Chondrocyte (in vitro differentiated cells): Measurements from ENCODE around the gene RANBP10. TPM values are rescaled to one million over a fixed set of nuclear protein-coding genes. Genes with fewer than 3 reads are reported as not detected.

ENCODE experiments used
- DNase-seq: peaks from one replicate; pipeline ENCODE4 v3.0.0; 2021; ENCODE audit warnings: mixed read lengths, low spot score
- H3K27ac Mint-ChIP-seq: one replicate; pipeline ENCODE4 v1.8.0; 2021; ENCODE audit warnings: mild to moderate bottlenecking, moderate library complexity, mixed read lengths; ENCODE audit not compliant: unreplicated experiment
- H3K27me3 Mint-ChIP-seq: 2 replicates; pipeline ENCODE4 v1.8.0; 2021; ENCODE audit warnings: low read depth, mixed read lengths
- H3K36me3 Mint-ChIP-seq: 2 replicates; pipeline ENCODE4 v1.8.0; 2021; ENCODE audit warnings: low read depth, mixed read lengths
- H3K4me1 Mint-ChIP-seq: 2 replicates; pipeline ENCODE4 v1.8.0; 2021; ENCODE audit warnings: low read depth, mild to moderate bottlenecking, mixed read lengths
- H3K4me3 Mint-ChIP-seq: one replicate; pipeline ENCODE4 v1.8.0; 2021; ENCODE audit warnings: mild to moderate bottlenecking, moderate library complexity, mixed read lengths; ENCODE audit not compliant: unreplicated experiment
- H3K9me3 Mint-ChIP-seq: 2 replicates; pipeline ENCODE4 v1.8.0; 2021; ENCODE audit warnings: low read depth, mixed read lengths
- CTCF ChIP-seq: fragments of 200-600 bp; sonication (generic); IDR thresholded peaks from 2 replicates; pipeline ENCODE4 v1.5.0; 2021; ENCODE audit warnings: antibody characterized with exemption, mild to moderate bottlenecking, moderate library complexity
- total RNA-seq: library from RNA; stranded (reverse); gene quantifications from 3 replicates; pipeline ENCODE4 v1.2.1, GENCODE V29; 2021

RANBP10 gene
- total RNA-seq, 1 donor from 2014 or later: 14.4 TPM

- Mint-ChIP-seq H3K36me3 (no peaks in the 10 kb centered on the region), H3K4me3 (no peak overlapping the region), H3K27me3 (no peaks in the 10 kb centered on the region), H3K9me3 (no peaks in the 10 kb centered on the region), H3K27ac (no peak overlapping the region), H3K4me1 (no peaks in the 10 kb centered on the region)
- no peak for TF ChIP-seq CTCF
- no peak for DNase-seq
Measured at GRCh38 chr16:67783353-67783725, 23.0 kb downstream of the RANBP10 start.

GRCh38 chr16:67782567-67783352 lies 23.6 kb downstream of the RANBP10 start:
- H3K27me3 Mint-ChIP-seq: no peaks in the 10 kb centered on the region
- TF ChIP-seq CTCF: no peak
- no peaks in the 10 kb centered on the region for H3K9me3 Mint-ChIP-seq
- DNase-seq: no peak
- H3K27ac Mint-ChIP-seq: no peak overlapping the region
- no peaks in the 10 kb centered on the region for H3K4me1 Mint-ChIP-seq
- H3K4me3 Mint-ChIP-seq: no peak overlapping the region
- no peaks in the 10 kb centered on the region for H3K36me3 Mint-ChIP-seq

- TF ChIP-seq CTCF: no peak
- Mint-ChIP-seq H3K36me3 (no peaks in the 10 kb centered on the region), H3K4me1 (no peaks in the 10 kb centered on the region), H3K4me3 (no peak overlapping the region), H3K27me3 (no peaks in the 10 kb centered on the region), H3K27ac (no peak overlapping the region), H3K9me3 (no peaks in the 10 kb centered on the region)
- DNase-seq: no peak
Measured at GRCh38 chr16:67781565-67781921, 24.8 kb downstream of the RANBP10 start.

GRCh38 chr16:67780847-67781564 lies 25.4 kb downstream of the RANBP10 start:
- no peak for DNase-seq
- no peak overlapping the region for H3K27ac Mint-ChIP-seq
- no peaks in the 10 kb centered on the region for H3K9me3 Mint-ChIP-seq
- no peaks in the 10 kb centered on the region for H3K36me3 Mint-ChIP-seq
- no peak for TF ChIP-seq CTCF
- no peaks in the 10 kb centered on the region for H3K4me1 Mint-ChIP-seq
- no peak overlapping the region for H3K4me3 Mint-ChIP-seq
- H3K27me3 Mint-ChIP-seq: no peaks in the 10 kb centered on the region

- H3K27me3 Mint-ChIP-seq: no peaks in the 10 kb centered on the region
- H3K36me3 Mint-ChIP-seq: no peaks in the 10 kb centered on the region
Measured at GRCh38 chr16:67779256-67780014, 26.9 kb downstream of the RANBP10 start.

More at GRCh38 chr16:67779256-67780014, 26.9 kb downstream of the RANBP10 start:
- no peak overlapping the region for H3K27ac Mint-ChIP-seq
- H3K4me1 Mint-ChIP-seq: peaks cover 2% of the 10 kb centered on the region
- no peaks in the 10 kb centered on the region for H3K9me3 Mint-ChIP-seq
- no peak overlapping the region for H3K4me3 Mint-ChIP-seq
- no peak for TF ChIP-seq CTCF
- DNase-seq: no peak
